Non-pigmented ciliary epithelial cell (primary cell): ENCODE data around the gene MSH3.

ENCODE experiments used
- DNase-seq: peaks from one replicate; pipeline ENCODE4 v3.0.0-alpha.2; 2010; ENCODE audit warnings: low read depth

MSH3 gene

DNA sequence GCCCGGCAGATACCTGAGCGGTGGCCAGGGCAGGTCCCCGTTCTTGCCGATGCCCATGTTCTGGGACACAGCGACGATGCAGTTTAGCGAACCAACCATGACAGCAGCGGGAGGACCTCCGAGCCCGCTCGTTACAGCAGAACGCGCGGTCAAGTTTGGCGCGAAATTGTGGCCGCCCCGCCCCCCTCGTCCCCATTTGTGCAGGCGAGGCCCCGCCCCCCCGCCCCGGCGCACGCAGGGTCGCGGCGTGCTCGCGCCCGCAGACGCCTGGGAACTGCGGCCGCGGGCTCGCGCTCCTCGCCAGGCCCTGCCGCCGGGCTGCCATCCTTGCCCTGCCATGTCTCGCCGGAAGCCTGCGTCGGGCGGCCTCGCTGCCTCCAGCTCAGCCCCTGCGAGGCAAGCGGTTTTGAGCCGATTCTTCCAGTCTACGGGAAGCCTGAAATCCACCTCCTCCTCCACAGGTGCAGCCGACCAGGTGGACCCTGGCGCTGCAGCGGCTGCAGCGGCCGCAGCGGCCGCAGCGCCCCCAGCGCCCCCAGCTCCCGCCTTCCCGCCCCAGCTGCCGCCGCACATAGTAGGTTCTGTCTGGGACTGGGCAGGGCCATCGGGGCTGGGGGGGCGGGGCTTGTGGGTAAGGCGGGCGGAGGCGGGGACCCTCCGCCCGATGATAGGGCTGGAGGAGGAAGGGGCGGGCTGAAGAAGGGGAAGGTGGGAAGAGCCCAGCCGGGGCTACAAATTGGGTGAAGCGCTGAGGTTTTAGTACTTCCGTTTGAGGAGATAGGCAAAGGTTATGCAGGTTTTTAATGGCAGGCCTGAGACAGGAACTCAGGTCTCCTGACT is at the start of gene MSH3, which contains the start of gene DHFR:
Gene MSH3 (plus strand): TSS at position 262 of the 840 bp plus-strand sequence. CDS start 76 bp downstream, at position 338.
Gene DHFR (minus strand): TSS at position 593 of the 840 bp plus-strand sequence. CDS start 494 bp downstream, at position 99.
- peak; percentile 43 for DNase-seq

DNA sequence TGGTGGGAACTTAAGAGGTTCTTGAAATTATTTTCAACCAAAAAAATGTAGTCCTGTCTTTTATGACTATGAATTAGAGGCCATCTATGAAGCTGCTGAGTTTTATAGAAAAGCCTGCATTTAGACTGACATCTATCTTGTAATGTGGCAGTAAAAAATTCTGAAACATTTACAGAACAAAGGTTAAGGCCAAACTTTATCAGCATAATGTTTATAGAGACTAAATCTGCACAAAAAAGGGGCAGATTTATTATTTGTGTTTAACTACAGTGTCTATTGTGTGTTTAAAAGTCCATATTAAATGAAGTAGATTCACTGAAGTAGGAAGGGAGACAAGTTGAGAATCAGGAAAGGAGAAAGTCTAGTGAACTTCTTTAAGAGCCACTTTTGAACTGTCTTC is 47.1 kb upstream of the MSH3 start:
- no peak for DNase-seq

GRCh38 chr5:80607832-80608231 is 46.6 kb upstream of the MSH3 start:
- no peak for DNase-seq

DNA sequence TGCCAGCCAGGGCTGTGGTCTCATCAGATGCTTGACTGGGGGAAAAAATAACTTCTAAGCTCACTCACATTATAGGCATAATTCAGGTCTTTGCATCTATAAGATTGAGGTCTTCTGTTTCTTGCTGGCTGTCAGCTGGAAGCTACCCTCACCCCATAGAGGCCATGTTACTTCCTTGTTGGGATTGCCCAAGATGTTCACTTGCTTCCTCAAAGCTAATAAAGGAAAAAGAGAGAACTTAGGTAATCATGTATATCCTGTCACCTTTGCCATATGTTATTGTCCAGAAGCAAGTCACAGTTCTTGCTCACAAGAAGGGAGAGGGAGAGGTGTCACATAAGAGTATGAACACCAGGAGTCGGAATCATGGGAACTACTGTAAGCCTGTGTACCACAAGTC is 45.7 kb upstream of the MSH3 start:
- no peak for DNase-seq

- no peak for DNase-seq
These were observed 44.8 kb upstream of the MSH3 start for GRCh38 chr5:80609692-80610091.

DNA sequence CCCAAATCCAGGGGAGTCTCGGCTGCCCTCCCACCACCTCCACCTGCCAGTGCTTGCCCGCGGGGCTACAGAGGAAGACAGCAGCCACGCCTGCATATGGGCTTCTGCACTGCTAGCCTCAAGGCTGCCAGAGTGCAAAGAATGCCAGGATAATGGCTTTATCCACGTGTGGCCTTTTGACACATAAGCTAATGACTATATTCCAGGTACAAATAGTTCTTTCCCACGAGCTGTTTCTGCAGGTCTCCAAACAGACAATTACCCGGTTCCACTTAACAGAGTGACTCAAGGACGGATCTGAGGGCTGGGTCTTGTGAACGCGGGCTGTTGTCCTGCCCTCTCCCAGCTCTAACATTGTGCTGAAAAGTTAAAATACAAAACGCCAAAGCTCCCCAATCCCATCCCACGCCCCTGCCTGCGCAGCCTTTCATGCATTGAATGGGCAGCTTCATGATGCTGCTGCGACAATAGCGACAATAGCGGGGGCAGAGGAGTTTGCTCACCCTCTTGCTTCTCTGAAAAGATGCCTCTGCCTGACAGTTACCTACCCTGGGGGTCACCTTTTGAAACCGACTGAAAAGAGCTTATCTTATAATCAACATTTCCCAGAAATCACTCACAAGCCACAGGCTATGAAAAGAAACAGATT is 39.1 kb upstream of the MSH3 start:
- no peak for DNase-seq

- DNase-seq, result no peak
These were observed 36.0 kb upstream of the MSH3 start for GRCh38 chr5:80618438-80618837.

DNA sequence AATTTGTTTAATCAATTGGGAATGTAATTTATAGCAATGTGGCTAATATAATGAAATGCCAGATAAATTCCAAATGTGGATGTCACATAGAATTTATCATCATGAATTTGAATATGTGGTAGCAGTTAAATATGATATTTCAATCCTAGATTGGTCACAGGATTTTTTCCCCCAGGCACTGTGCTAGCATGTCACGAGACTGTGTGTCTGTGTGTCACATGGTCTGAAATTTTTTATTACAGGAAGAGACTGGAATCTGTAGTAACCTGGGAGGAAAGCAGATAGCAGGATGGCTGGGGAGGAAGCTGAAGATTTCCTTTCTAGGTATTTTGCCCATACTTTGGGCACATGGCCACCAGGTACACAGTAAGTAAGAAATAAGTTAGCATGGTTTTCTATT is 35.4 kb upstream of the MSH3 start:
- DNase-seq, result no peak

GRCh38 chr5:80620211-80620610 is 34.2 kb upstream of the MSH3 start:
- DNase-seq, result peak; percentile 51

DNA sequence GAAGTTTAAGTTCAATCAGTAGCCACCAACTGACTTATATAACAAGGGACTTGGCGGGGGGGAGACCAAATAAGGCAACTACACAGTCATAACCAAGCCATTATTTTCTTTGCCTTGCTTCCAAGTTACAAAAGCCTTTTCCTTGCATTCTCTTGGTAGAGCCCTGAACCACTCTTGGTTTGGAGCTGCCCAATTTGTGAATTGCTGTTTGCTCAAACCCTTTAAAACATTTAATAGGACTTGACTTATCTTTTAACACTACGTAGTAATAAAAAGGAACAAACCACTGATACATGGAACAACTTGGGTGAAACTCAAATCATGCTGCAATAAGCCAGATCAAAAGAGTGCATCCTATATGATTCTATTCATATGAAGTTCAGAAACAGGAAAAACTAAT is 31.7 kb upstream of the MSH3 start:
- no peak for DNase-seq

DNA sequence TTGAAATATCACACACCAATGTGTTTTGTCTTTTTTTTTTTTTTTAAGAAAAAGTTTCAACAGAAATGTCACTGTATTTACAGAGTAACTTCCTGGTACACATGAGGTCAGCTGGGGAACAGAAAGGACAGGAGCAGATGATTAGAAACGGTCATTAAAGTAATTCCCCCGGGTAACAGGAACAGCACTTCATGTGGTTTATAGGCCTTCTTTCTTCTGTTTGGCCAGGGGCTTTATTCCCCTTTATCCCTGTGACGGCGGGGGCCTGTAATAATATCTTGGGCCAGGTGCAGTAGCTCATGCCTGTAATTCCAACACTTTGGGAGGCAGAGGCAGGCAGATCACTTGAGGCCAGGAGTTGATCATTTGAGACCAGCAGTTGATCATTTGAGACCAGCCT is 30.5 kb upstream of the MSH3 start:
- DNase-seq, result no peak

DNA sequence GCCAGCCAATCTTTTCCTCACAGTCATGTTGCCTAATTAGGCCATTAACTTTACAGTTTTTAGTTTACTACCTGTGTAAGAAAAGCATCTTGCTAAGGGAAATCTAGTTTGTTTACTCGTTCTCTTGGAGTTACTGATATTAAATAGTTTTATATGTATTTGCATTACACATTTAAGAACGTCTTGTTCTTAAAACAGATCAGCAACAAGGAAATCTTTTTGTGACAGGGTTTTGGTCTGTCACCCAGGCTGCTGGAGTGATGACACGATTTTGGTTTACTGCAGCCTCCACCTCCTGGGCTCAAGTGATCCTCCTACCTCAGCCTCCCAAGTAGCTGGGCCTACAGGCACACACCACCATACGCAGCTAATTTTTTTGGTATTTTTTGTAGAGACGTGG is 29.2 kb upstream of the MSH3 start:
- no peak for DNase-seq

DNA sequence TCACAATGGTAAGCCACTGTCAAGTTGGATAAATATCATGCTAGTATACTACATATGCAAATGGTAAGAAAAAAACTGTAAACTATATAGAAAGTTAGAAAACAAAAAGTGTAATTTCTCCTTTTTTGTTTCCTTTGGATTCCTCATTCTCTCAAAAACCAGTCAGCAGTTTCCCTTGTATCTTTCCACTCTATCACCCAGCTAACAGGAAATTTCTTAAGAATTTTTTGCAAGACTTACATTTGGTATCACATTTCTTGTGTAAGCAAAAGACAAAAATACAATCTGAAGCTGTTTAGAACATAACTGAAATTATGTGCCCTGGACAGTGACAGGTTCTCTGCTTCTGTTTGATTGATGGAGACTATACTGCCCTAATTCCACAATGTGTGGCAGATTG is 25.2 kb upstream of the MSH3 start:
- DNase-seq, result no peak

DNA sequence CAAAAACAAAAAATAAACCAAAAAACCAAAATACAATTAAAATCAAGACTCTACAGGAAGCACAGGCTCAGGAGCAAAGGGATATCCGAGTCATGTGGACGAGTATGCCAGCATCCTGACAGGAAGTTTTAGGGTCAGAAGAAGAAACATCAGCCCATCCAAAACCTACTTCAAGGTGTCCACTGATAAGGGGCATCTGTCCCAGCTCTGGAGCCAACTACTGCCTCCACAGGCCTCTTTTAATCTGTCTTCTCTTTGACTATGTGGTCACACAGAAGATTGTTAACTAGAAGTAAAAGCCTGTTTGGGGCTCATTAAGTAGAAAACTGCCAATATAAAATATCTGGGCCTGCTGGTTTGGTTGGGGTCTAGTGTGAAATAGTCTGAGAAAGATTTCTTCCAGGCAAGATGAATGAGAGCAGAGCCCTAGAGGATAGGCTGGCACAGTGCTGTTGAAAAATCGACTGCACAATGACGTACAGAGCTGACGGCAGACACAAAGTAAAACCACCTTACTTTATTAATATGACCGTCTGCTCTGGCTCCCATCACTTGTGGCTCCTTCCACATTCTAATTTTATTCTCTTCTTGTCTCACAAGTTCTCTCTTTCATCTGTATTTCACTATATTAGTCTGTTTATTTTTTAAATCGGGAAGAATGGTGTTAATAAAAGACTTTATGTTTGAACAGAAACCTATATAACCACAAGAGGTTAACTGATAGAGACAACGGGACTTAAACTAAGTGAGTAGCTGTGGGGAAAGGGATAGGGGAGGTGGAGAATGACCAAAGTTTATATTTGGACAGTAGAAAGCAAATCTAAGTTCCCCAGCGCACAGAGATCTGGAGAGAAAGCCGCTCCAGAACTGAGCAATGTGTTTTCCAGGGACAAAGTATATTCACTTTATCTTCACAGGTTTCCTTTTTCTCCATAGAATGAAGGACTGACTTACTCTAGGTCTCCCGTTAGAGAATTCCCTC is 22.9 kb upstream of the MSH3 start:
- DNase-seq, result no peak

DNA sequence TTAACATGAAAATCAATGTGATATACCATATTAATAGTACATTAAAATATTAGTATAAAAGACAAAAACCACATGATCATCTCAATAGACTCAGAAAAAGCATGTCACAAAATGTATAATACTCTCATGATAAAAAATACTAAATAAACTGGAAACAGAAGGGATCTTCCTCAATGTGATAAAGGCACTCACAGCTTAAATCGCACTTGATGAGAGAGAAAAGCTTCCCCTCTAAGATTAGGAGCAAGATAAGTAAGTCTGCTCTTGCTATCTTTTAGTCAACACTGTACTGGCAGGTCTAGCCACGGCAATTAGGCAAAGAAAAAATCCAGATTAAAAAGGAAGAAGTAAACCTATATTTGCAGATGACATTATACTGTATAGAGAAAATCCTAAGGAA is 21.8 kb upstream of the MSH3 start:
- no peak for DNase-seq

DNA sequence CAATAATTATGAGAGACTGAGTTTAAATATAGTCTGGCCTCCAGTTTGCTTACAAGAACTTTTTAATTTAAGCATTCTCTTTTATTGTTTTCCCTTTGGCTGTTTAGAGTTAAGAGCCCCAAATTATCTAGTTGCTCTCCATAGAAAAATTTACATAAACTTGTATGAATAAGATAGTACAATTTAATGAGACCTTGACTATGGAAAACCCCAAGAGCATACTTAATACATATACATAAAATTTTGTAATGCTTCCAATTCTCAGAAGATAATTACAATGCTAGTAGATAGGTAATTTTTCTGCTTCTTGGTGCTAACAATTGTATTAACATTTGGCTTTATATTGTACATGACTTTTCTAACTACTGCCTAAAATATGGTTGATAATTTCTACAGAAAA is 20.3 kb upstream of the MSH3 start:
- DNase-seq, result no peak

- no peak for DNase-seq
These were observed 13.1 kb upstream of the MSH3 start for GRCh38 chr5:80641353-80641752.

DNA sequence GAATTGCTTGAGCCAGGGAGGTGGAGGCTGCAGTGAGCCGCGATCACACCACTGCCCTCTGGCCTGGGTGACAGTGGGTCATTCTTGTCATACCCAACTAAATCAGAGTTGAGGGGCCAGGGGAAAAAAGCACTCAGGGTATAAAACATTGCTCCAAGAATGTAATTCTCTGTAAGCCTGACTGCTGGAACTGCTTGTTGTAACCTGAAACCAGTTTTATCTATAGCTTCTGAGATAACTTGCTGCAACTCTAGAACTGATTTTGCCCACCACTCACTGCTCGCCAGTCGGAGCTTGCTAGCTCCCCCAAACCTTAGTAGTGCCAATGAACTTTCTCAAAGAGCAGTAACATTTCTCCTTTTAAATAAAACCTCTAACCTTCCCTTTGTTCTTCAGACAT is 9.6 kb upstream of the MSH3 start:
- DNase-seq, result no peak

DNA sequence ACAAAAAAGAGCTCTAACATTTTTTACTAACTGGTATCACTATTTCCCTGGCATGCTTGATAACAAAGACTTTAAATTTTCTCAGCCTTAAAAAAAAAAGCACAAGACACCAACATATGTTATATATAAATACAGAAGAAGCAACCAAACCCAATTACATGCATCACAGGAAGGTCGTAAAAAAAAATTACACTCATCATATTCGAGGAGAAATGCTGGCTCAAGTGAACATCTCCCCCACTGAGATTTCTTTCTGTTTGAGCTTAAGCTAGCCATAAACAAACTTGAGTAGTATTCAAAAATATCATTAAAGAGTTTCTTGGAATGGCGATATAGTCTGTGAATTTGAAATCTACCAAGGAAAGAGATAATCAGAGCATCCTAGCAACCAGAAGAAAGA is 7.5 kb upstream of the MSH3 start:
- no peak for DNase-seq

GRCh38 chr5:80653502-80653901 is 950 bp upstream of the MSH3 start:
- DNase-seq, result no peak

DNA sequence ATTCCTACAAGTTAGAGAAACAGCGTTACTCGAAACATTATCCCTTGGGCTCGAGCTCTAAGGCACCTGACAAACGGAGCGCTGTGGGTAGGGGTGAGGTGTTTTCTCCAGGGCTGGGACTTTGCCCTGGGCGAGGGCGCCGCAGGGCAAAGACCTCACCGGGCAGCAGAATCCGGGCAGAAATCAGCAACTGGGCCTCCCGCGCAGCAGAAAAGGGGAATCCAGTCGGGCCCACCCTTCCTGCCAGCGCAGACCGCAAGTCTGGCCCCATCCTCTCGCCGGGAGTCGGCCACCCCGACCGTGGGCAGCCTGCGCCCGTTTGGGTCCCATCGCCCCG is 430 bp upstream of the MSH3 start:
- no peak for DNase-seq

DNA sequence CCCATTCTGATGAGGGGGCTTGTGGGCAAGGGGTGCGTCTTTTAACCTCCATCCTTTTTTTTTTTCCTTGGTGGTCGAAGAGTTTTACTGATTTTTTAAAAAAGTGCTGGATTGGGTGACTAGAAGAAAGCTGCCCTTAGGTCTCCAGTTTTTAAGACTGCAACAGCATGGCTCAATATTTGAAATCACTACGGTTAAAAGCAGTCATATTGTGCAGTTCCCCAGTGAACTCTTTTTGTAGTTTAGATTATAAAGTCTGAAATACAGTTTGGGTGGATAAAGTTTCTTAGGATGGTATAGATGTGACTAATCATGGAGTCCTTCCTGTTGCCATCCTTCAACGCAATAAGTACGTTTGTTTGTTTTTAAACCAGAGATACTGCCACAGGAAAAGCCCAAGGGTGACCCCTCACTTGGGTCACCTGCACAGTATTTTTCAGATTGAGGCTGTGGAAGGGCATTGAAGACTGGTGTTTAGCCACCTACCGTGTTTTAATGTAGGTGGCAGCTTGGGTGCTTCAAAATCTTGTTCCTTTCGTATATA is 851 bp downstream of the MSH3 start:
- no peak for DNase-seq
